Activated CD8-positive, alpha-beta memory T cell treated with anti-CD3 and anti-CD28 coated beads, Interleukin-2, amount 50 U/mL, for 24 hours (primary cell): ENCODE results near the gene SCD5.

Source experiments
- DNase-seq: peaks from one replicate; pipeline ENCODE4 v3.0.0-alpha.2; 2020; ENCODE audit errors: extremely low read depth

The SCD5 gene

DNA sequence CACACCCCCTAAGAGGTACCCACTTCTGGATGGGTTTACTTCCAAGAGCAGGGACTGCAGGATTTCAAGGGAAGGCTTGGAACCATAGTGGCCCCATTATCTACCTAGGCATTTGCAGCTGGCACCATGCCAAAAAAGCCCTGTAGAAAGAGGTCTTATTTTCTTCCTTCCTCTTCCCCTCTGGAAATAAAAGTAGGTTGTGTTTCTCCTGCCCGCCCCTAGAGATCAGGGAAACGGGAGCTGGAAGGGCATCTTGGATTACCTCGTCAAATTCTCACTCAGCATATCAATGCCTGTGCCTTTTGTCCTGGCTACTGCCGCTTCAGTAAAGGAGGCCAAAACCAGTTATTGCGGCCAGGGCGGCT is 1.6 kb downstream of the SCD5 start:
- no peak for DNase-seq

DNA sequence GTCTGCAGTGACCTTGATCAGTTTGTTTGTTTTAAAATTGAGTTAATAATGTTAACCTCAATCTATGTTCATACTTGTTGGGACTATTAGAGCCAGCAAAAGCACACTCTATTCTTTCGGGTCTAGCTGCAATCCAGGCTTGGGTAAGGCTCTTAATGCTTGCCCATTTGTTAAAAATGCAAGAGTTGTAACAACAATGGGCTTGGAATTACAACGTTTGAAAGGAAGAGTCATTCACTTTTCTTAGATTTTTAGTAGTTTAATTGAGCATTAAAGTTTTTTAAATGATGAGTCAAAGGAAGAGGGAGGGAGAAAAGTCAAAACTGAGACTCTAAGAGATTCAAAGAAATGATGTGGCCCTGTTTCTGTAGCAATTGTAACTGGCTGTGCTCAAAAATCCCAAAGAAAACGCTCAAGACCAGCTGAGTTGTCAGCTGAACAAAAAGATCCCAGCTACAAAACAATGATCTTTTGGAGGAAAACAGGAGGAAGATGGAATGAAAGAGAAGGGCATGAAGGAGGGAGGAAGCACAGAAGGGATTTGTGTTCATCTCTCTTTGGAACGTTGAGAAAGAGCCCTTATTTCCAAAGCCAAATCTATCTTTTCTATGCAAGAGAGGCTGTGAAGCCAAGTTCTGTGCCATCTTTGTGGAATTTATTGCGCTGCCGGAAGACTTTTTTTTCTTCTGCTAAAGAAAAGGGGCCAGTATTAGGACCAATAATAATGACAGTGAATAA is 5.5 kb downstream of the SCD5 start:
- no peak for DNase-seq

DNA sequence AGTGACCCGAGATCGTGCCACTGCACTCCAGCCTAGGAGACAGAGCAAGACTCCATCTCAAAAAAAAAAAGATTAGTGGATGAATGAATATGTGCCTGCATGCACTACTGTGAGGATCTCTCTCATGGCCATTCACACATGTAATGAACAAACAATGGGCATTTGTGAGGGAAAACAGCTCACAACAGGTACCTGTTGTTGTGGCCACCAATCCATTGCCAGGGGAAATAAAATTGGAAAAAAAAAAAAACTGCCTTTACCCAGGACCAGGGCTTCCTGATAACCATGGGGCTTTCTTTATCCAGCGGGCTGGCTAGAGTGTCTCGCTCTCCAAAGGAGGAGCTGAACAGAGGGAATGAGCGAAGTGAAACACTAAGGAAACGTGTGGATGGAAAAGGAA is 7.4 kb downstream of the SCD5 start:
- DNase-seq: no peak

DNA sequence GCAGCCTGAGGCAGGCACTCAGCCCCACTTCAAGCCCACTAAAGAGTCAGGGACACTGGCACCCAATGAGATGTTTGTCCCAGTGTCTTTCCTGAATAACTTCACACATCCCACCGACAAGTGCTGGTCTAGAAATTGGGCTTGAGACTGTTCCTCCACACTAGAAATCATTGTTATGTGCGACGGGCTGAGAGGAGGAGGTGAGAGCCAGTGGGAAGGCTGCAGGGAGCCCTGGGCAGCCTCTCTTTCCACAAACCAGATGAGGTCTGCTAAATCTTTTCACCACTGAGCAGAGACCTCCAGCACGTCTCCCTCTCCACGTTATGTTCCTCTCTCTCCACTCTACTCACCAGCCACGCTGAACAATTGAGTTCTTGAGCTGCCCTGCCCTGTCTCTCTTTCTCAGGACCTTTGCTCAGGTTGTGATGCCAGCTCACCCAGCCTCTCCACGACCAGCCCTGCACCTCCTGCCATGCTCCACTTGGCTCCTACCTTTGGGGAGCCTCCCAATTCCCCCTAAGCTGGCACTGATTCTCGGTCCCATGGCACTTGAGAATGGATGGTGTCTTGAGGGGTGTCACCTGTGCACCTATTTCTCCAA is 8.4 kb downstream of the SCD5 start:
- DNase-seq: no peak

DNA sequence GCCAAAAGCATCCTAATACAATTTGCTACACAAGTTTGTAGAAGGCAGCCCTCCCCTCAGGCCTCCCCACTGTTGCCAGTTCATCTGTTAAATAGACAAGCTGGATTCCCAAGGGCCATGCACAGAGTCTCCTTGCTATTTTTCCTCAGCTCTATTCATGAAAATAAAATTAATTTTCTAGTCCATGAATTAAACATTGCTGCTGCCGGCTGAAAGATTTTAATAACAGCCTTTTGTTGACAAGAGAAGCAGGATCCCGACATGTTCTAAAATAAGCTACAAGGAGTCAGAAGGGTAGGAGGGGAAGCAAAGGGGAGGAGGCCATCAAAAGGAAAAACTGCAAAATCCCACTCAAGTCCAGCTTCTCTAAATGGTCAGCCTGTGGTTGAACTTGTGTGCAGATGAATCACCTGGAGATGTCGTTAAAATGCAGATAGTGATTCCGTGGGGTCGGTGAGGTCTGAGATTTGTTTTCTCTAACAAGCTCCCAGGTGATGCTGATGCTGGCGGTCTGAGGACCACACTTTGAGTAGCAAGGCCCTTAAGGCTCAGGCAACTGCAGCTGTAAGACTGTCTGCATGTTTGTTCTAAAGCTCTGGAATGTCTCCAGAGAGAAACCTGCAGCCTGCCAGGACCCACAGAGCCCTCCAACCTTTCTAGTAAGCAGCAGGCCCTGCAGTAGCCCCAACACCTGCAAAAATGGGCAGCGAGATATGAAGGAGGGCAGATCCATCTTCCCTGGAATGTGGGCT is 9.4 kb downstream of the SCD5 start:
- DNase-seq: no peak

DNA sequence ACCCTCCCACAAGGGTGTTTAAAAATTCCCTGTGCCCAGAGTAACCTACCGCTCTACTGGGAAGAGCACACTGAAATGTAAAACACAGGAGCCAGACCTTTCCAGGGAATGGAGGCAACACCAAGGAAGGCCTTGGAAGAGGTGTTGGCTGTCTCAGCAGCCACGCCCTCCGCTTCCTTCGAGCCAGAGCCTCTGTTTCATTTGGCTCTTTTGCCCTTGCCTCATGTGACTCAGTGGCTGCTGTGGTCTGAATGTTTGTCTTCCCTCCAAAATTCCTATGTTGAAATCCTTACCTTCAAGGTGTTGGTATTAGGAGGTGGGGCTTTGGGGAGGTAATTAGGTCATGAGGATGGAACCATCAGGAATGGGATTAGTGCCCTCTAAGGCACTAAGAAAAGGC is 11.3 kb downstream of the SCD5 start:
- no peak for DNase-seq

DNA sequence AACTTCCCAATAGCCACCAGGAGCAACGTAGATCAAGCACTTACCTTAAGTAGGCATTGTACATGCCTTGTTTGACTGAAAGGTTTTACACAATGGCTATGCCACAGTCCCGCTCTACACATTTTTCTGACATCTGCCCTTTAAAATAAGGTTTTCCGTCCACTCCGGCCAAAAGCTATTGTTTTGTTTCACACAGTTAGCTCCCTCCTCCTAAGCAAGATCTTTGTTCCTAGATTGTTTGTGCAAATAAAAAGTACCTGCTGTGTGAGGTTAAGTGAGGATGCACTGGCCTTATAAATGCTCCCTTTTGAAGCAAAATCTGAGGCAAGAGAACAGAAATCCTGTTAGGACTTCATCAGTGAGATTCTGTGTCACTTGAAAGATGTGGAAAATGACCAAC is 11.8 kb downstream of the SCD5 start:
- no peak for DNase-seq

DNA sequence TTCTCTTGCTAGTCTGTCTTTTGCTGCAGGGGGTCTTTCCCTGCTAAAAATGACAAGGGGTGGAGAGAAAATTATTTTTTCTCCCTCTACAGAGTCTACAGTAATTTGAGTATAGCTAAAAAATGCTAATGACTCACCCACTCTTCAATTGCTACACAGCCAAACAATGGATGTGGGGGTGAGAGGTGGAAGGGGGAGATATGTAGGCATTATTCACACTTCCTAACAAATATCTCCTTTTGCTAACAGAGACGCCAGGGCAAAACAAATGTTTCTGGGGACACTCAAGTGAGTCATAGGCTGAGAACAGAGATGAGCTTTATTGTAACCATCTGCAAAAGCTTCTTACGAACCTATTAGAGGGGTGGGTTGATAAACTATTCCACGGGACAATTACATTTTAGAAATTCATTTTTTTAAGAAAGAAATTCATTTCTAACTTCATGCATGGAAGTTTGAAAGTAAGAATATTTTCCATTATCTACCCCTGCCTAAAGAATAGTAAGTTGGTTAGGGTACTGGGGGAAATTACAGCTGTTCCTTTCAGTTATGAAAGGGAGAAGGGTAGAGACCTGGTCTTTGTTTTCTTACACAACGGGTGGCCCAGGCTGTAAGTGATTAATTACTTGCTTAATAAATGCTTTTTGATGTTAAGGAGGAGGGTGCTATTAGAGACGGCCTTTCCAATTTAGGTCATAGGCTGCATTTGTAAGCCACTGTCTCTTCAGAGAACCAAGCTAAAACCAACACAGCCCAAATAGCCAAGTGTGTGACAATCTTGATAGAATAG is 12.8 kb downstream of the SCD5 start:
- DNase-seq: no peak

DNA sequence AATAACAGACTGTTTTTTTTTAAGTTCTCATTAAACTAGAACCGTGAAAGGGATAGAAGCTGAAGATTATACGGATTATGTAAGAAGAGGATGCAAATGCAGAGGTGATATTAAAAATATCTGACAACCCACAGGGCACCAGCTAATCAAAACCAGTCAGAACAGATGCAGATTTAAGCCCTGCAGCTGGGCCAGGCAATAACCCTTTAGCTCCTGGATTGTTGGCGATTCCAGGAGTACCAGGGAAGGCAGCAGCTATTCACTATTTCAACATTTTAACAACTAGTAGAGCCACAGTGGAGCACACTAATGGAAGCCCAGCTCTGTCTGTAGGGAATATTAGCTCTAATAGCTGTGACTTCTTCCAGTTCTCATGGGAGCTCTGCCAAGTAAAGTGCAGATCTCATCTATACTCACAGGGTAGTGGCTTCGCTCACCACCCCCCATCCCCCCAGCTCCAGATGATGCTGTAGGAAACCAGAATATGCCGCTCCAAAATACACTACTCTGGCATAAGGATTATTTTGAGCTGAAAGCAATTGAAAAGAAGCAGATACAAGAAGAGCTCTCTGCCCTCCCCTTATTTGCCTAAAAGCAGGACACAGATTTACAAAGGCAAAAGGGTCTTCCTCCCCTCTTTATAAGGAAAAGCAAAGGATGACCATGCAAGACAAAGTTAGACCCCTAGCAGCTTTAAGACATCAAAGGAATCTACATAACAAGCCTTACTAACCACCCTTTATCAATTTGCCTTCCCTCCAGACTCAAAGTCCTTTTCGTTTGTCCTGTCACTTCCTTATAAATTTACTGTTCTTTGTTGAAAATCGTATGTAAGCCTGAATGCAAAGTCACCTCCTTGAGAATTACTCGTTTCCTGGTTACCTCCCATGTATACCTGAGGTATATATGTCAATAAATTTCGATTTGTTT is 13.7 kb downstream of the SCD5 start:
- no peak for DNase-seq

DNA sequence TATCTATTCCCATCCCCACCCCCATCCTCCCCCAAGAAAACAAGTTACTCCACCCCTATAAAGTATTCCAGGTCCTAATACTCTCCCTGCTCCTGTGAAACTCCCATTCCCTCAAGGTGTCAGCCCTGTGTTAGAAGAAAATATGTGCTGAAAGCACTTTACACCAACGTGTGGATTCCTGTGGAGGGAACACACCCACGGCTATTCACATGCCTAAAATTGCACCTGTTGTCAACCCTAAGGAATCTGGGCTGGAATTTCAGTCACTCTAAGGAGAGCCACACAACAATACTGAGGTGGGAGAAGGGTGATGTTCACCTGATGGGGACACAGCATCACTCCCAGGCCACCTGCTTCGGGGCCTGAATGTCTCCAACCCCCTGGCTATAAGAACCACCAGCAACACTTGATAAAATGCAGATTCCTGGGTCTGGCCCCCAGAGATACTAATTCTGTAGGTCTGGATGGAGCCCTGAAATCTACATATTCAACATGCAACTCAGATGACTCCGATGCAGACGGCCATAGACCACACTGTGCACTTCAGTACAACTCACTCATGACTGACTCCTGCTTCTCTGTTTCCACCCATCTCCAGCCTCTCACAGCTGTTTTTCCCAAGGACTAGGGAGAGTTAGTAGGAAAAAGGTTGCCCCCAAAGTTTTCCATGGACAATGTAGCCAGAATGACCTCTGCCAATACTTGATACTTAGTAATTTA is 15.8 kb downstream of the SCD5 start:
- no peak for DNase-seq

DNA sequence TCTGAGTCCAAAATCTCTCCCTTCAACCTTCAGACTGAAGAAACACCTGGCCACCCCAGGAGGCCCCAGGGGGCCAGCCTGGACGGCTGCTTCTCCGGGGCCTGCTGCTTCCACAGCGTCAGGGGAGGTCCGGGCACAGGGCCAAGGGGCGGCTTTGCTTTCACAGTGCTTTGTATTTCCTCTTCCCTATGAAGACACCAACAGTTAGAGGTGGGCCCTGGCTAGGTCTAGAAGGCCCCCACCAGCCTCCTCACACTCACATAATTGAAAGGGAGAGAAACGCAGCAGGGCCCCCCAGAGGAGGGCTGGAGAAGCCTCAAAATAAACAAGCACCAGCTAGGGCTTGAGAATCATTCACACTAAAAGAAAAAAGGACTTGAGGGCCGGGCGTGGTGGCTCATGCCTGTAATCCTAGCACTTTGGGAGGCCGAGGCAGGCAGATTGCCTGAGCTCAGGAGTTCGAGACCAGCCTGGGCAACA is 17.8 kb downstream of the SCD5 start:
- DNase-seq: no peak

DNA sequence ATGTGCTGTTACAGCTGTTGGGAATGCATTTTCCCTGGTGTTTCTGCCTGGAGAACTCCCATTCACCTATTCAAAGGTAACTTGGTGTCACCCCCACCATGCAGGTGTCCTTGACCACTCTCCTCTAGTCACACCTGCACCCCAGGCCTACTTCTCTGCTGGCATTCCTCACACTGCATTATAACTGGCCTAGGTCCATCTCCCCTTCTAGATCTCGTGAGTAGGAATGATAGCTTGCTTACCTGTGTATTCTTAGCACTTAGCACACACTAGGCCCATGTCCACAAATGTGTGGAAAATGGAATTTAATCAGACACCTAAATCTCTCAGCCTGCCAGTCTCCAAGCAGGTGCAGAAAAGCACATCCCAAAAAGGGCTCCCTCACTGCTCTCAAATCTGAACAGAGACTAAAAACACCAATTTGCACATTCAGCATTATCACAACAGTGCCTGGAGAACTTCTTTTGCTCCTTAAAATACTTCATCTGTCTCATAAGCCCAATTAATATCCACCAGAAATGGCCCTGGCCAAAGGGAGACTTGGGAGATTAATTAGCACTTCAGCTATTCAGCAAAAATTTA is 18.3 kb downstream of the SCD5 start:
- DNase-seq: no peak

DNA sequence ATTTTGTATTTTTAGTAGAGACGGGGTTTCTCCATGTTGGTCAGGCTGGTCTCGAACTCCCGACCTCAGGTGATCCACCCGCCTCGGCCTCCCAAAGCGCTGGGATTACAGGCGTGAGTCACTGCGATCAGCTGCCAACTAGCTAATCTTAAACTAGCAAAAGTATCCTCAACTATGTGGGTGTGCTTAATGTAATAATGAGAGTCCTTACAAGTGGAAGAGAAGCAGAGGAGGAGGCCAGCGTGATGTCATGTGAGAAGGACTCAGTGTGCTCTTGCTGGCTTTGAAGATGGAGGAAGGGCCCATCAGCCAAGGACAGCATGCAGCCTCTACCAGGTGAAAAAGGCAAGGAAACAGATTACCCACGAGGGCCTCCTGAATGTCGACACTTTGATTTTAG is 19.6 kb downstream of the SCD5 start:
- DNase-seq: no peak

DNA sequence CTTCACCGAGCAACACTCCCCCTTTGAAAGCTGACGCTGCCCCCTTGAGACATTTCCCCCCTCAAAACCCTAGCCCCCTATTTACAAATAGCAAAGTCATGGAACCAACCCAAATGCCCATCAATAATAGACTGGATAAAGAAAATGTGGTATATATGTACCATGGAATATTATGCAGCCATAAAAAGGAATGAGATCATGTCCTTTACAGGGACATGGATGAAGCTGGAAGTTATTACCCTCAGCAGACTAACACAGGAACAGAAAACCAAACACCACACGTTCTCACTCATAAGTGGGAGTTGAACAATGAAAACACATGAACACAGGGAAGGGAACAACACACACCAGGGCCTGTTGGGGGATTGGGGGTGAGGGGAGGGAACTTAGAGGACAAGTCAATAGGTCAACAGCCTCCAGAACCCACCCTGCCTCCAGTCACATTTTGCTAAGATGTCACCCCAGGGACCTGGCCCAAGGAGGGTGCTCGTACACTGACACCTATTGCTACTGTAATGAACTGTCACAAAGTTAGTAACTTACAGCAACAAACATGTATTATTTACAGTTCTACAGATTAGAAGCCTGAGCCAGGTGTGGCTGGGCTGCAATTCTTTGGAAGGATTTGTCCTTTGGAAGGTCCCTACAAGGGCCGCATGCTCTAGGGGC is 20.6 kb downstream of the SCD5 start:
- DNase-seq: no peak

DNA sequence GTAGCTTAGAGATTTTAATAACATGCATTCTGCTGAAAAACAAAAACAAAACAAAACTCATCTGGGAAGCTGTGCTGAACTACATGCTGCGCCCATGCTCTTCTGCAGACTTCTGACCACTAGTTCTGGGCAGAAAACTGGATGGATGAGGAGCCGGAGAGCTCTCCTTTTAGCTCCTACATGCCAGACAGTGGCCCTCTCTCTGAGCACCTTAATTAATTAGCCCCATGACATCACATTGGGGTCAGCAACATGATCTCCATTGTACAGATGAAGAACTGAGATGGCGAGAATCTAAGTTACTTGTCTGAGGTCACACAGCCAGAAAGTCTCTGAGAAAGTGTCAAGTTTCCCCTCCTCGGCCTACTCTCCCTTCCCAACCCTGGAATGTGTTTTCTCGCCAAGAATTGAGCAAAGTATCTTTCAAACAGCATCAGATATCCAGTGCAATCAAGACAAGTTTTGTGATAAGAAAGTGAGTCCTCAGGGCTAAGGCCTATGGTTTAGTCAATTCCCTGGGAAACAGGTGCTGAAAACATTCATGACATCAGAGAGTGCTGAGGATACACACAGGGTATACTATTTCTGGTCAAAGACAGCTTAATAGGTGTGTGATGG is 21.6 kb downstream of the SCD5 start:
- no peak for DNase-seq

DNA sequence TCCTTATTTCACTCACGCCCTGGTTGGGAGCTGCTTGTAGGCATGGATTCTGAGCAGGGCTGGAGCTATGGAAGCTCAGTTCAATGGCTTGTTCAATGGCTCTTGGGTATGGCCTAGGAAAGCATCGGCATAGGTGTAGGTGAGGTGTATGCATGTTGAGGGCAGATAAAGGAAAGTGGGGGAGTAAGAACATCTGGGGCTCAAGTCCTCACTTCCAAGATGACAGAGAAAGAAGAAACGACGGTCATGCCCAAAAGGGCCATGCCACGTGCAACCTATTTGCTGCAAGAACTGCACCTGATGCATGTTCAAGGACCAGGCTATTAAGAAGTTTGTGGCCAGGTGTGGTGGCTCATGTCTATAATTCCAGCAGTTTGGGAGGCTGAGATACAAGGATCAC is 23.4 kb downstream of the SCD5 start:
- DNase-seq: no peak

DNA sequence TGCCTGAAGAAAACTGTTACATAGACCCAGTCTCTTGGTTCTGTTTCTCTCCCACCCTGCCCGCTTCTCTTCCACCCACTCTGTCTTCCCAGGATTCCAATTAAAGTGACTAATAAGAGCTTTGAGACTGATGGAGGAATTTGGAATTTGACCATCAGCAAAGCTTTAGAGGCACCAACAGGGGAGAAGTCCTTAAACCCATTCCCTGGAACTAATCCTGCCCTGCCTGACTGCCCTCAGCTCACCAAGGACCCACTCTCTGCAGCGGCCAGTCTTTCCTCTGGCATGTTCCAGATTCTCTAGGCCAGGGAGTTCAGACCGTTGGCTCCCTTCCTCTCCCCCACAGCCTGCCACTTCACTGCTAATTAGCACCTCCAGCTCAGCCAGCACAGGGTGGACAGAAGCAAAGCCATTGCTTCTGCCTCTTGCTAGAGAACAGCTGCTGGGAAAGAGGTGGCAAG is 23.9 kb downstream of the SCD5 start:
- DNase-seq: no peak

DNA sequence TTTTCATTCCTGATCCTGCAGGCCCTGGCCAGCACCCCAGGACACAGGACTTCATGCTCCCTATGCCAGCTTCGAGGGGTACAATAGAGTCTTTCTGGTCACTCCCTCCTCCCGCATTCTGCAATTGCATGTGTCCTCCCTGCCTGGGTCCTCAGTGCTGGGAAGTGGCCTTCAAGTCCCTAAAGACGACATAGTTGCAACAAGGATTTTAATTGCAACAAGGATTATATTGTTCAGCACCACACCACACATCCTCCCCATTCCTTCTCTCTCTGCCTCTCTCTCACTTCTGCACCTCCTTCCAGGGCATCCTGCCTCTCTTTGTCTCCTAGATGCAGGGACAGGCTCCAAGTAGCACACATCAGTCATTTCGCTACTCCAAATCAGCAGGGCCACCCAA is 25.5 kb downstream of the SCD5 start:
- DNase-seq: no peak

DNA sequence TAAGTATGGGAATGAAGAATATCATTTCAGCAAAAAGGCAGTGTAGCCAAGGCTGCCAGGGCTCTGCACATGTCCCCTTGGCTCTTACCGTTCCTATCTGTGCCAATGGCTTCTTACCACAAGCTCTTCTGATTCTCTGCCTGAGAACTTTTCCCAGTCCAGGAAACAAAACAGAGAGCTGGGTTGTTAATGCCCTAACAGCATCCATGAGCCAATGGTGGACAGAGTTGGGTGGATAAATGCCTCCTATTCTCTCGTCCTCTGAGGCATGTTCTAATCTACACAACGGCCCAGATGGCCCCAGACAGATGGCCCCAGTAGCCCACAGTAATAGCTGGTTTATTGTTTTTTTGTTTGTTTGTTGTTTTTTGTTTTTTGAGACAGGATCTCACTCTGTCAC is 28.0 kb downstream of the SCD5 start:
- no peak for DNase-seq
